HG02885 (cell line): Measurements from ENCODE around the gene SNAI3.

Experiments used
- ATAC-seq: cut with Tn5 transposase; IDR thresholded peaks from one replicate; pipeline ENCODE4 v1.9.1; 2021; ENCODE audit warnings: mild to moderate bottlenecking; ENCODE audit not compliant: unreplicated experiment, poor library complexity

Gene SNAI3

GRCh38 chr16:88721815-88722755 is 35.8 kb upstream of the SNAI3 start:
- ATAC-seq = no peak

GRCh38 chr16:88721236-88721635 is 34.9 kb upstream of the SNAI3 start:
- no peak for ATAC-seq

GRCh38 chr16:88720396-88720970 is 34.2 kb upstream of the SNAI3 start:
- no peak for ATAC-seq

- ATAC-seq = no peak
Measured at GRCh38 chr16:88719933-88720296, 33.6 kb upstream of the SNAI3 start.

- ATAC-seq = no peak
Measured at GRCh38 chr16:88719267-88719932, 33.1 kb upstream of the SNAI3 start.

GRCh38 chr16:88718178-88718577 is 31.9 kb upstream of the SNAI3 start:
- no peak for ATAC-seq

- ATAC-seq = no peak
Measured at GRCh38 chr16:88716601-88717001, 30.3 kb upstream of the SNAI3 start.

- ATAC-seq = no peak
Measured at GRCh38 chr16:88716201-88716600, 29.9 kb upstream of the SNAI3 start.

- ATAC-seq = no peak
Measured at GRCh38 chr16:88715312-88716190, 29.2 kb upstream of the SNAI3 start.

- no peak for ATAC-seq
Measured at GRCh38 chr16:88714420-88715302, 28.4 kb upstream of the SNAI3 start.

GRCh38 chr16:88713568-88714419 is 27.5 kb upstream of the SNAI3 start:
- no peak for ATAC-seq

GRCh38 chr16:88713054-88713453 is 26.7 kb upstream of the SNAI3 start:
- ATAC-seq = no peak

- no peak for ATAC-seq
Measured at GRCh38 chr16:88712362-88712979, 26.2 kb upstream of the SNAI3 start.

GRCh38 chr16:88711750-88712340 is 25.5 kb upstream of the SNAI3 start:
- ATAC-seq = no peak

- ATAC-seq = no peak
Measured at GRCh38 chr16:88710556-88710955, 24.2 kb upstream of the SNAI3 start.

GRCh38 chr16:88706965-88707826 is 20.9 kb upstream of the SNAI3 start:
- no peak for ATAC-seq
